Osteocyte (in vitro differentiated cells): ENCODE measurements around the gene BIRC7. TPM values are rescaled to one million over a fixed set of nuclear protein-coding genes. Genes with fewer than 3 reads are reported as not detected.
A peak's percentile ranks its signal among the peaks of the same experiment; 100 is the strongest.

Source experiments
- DNase-seq: peaks from one replicate; pipeline ENCODE4 v3.0.0; 2021; ENCODE audit warnings: mixed read lengths; ENCODE audit not compliant: unreplicated experiment; ENCODE audit errors: extremely low spot score
- H3K27ac Mint-ChIP-seq: one replicate; pipeline ENCODE4 v1.8.0; 2021; ENCODE audit warnings: mild to moderate bottlenecking, mixed read lengths; ENCODE audit not compliant: unreplicated experiment
- H3K27me3 Mint-ChIP-seq: one replicate; pipeline ENCODE4 v1.8.0; 2021; ENCODE audit warnings: mixed read lengths; ENCODE audit not compliant: unreplicated experiment
- H3K36me3 Mint-ChIP-seq: one replicate; pipeline ENCODE4 v1.8.0; 2021; ENCODE audit warnings: mixed read lengths; ENCODE audit not compliant: unreplicated experiment
- H3K4me1 Mint-ChIP-seq: one replicate; pipeline ENCODE4 v1.8.0; 2021; ENCODE audit warnings: mixed read lengths; ENCODE audit not compliant: unreplicated experiment
- H3K4me3 Mint-ChIP-seq: one replicate; pipeline ENCODE4 v1.8.0; 2021; ENCODE audit warnings: mild to moderate bottlenecking, moderate library complexity, mixed read lengths; ENCODE audit not compliant: unreplicated experiment
- H3K9me3 Mint-ChIP-seq: one replicate; pipeline ENCODE4 v1.8.0; 2021; ENCODE audit warnings: mixed read lengths; ENCODE audit not compliant: unreplicated experiment
- total RNA-seq: library from RNA; stranded (reverse); gene quantifications from 2 replicates; pipeline ENCODE4 v1.2.1, GENCODE V29; 2021
- TF ChIP-seq, protein P1 (sequence below): fragments of 200-600 bp; sonication (generic); IDR thresholded peaks from 2 replicates; pipeline ENCODE4 v1.5.0; 2021; ENCODE audit warnings: antibody characterized with exemption, mild to moderate bottlenecking, moderate library complexity

BIRC7 gene
- total RNA-seq, 1 donor from 2014 or later, result not detected

DNA sequence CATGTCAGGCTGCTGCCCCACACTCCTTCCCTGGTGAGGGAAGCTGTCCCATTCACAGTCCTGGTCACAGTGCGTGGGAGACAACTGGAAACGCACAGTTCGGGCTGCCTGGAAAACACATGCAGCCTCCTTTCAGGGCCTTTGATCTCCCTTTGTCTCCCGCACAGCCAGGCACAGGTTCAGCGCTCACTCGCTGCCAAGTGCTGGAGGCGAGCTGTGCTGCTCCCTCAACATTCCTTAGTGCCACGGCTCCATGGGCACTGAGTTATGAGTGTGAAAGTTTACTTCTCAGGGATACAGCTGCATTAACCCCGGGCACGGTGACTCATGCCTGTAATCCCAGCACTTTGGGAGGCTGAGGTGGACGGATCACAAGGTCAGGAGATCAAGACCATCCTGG lies 28.8 kb upstream of the BIRC7 start:
- no peak for DNase-seq

GRCh38 chr20:63208346-63208909 lies 27.3 kb upstream of the BIRC7 start:
- H3K4me3 Mint-ChIP-seq, result no peak overlapping the region
- H3K27ac Mint-ChIP-seq, result peak overlapping the region; percentile 35
- no peak for DNase-seq
- peaks cover 33% of the 10 kb centered on the region for H3K36me3 Mint-ChIP-seq
- TF ChIP-seq, protein P1, sequence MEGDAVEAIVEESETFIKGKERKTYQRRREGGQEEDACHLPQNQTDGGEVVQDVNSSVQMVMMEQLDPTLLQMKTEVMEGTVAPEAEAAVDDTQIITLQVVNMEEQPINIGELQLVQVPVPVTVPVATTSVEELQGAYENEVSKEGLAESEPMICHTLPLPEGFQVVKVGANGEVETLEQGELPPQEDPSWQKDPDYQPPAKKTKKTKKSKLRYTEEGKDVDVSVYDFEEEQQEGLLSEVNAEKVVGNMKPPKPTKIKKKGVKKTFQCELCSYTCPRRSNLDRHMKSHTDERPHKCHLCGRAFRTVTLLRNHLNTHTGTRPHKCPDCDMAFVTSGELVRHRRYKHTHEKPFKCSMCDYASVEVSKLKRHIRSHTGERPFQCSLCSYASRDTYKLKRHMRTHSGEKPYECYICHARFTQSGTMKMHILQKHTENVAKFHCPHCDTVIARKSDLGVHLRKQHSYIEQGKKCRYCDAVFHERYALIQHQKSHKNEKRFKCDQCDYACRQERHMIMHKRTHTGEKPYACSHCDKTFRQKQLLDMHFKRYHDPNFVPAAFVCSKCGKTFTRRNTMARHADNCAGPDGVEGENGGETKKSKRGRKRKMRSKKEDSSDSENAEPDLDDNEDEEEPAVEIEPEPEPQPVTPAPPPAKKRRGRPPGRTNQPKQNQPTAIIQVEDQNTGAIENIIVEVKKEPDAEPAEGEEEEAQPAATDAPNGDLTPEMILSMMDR, result no peak
- H3K9me3 Mint-ChIP-seq, result no peaks in the 10 kb centered on the region
- H3K4me1 Mint-ChIP-seq, result peaks cover 18% of the 10 kb centered on the region
- no peaks in the 10 kb centered on the region for H3K27me3 Mint-ChIP-seq

More for the DNA sequence above, 28.8 kb upstream of the BIRC7 start:
- peaks cover 9% of the 10 kb centered on the region for H3K4me1 Mint-ChIP-seq
- H3K4me3 Mint-ChIP-seq, result no peak overlapping the region
- TF ChIP-seq, protein P1, result no peak
- no peaks in the 10 kb centered on the region for H3K27me3 Mint-ChIP-seq
- H3K36me3 Mint-ChIP-seq, result peaks cover 26% of the 10 kb centered on the region
- no peaks in the 10 kb centered on the region for H3K9me3 Mint-ChIP-seq
- no peak overlapping the region for H3K27ac Mint-ChIP-seq

GRCh38 chr20:63210011-63210605 lies 25.6 kb upstream of the BIRC7 start:
- TF ChIP-seq, protein P1, result no peak
- no peak for DNase-seq
- H3K4me3 Mint-ChIP-seq, result no peak overlapping the region
- H3K36me3 Mint-ChIP-seq, result peaks cover 45% of the 10 kb centered on the region
- no peaks in the 10 kb centered on the region for H3K27me3 Mint-ChIP-seq
- no peak overlapping the region for H3K27ac Mint-ChIP-seq
- H3K4me1 Mint-ChIP-seq, result peaks cover 34% of the 10 kb centered on the region
- H3K9me3 Mint-ChIP-seq, result no peaks in the 10 kb centered on the region

- Mint-ChIP-seq H3K4me3 (peak overlapping the region; percentile 26), H3K4me1 (peaks cover 43% of the 10 kb centered on the region), H3K27ac (peak overlapping the region; percentile 14), H3K9me3 (no peaks in the 10 kb centered on the region), H3K27me3 (no peaks in the 10 kb centered on the region), H3K36me3 (peaks cover 31% of the 10 kb centered on the region)
- TF ChIP-seq, protein P1, result no peak
- no peak for DNase-seq
Observed at GRCh38 chr20:63212393-63212730, 23.3 kb upstream of the BIRC7 start.

- Mint-ChIP-seq H3K4me1 (peaks cover 43% of the 10 kb centered on the region), H3K27me3 (no peaks in the 10 kb centered on the region), H3K9me3 (no peaks in the 10 kb centered on the region), H3K36me3 (peaks cover 26% of the 10 kb centered on the region), H3K27ac (no peak overlapping the region), H3K4me3 (no peak overlapping the region)
- TF ChIP-seq, protein P1, result no peak
- no peak for DNase-seq
Observed at GRCh38 chr20:63212792-63213191, 22.9 kb upstream of the BIRC7 start.
